Measurements from ENCODE around the gene YDJC. TPM values are rescaled to one million over a fixed set of nuclear protein-coding genes. Genes with fewer than 3 reads are reported as not detected.

YDJC gene
- total and polyA plus RNA-seq, 2 of the 8 experiments (the other 6 are each of a cell fraction or from before 2014, with no cell fraction given): 36.7 to 45.2 TPM

DNA sequence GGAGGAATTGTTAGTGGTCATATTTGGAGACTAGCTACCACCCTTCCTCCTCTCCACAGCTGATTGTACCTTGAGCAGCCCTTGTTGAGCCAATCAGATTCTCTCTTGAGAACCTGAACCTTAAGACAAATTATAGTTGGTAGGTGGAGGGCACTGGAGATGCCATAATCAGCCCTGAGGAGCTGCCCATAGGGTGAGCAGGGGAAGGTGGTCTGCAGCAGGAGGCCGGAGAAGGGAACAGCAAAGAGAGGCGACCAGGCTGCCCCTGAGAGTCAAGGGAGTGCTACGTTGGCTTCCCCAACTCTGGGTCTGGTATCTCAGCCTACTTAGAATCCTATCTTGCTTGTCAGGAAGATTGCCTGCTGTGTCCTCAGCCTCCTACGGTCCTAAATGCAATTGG, 9.5 kb upstream of the YDJC start:
- DNase-seq (ENCODE audit: low read depth in 1 of 2, low spot score in 2 of 2) (no peak), FAIRE-seq (no peak)
- H2BK20ac ChIP-seq (ENCODE audit: low read length): no peak overlapping the region; the same call in 1 of the 2 replicates
- no peak overlapping the region for H3K23ac ChIP-seq (ENCODE audit: insufficient read length)
- 81% methylated on average over 4 of the region's 4 CpGs; no CpG with 5 or more reads in 1 of the 2 experiments for WGBS, 2 experiments (ENCODE audit: extremely low coverage in 1 of 2, insufficient coverage in 1 of 2, insufficient read length in 1 of 2, insufficient replicate concordance in 2 of 2, low coverage in 1 of 2, low lambda C conversion rate in 2 of 2, missing lambda C conversion rate in 1 of 2)
- no peaks in the 10 kb centered on the region for H3K36me3 ChIP-seq (ENCODE audit: control insufficient read depth in 2 of 4, insufficient read depth in 4 of 4, low read length in 3 of 4)
- ChIA-PET CTCF (ENCODE audit: partially characterized antibody) (interaction anchor here (0.9 to 22.2 kb wide), 2 partner anchors 12 to 46 kb away, joined by 3 to 499 read pairs; partner anchors contain the start of genes CCDC116 and YDJC), POLR2A (ENCODE audit: partially characterized antibody) (interaction anchor here (0.8 to 2.3 kb wide), 2 partner anchors 10 to 14 kb away, joined by 3 to 7 read pairs; no protein-coding TSS in a partner anchor)
- no peak overlapping the region for H2BK5ac ChIP-seq (ENCODE audit: low read depth, low read length)
- no peak overlapping the region for H3K4me3 ChIP-seq (ENCODE audit: extremely low read depth in 1 of 4, insufficient read depth in 2 of 4, low read depth in 3 of 4, low read length in 4 of 4)
- H2AK5ac ChIP-seq (ENCODE audit: low read depth, low read length): no peak overlapping the region
- no peak overlapping the region for H3K9ac ChIP-seq (replicated peaks in 1 of 4; ENCODE audit: extremely low read depth in 1 of 4, low read depth in 3 of 4, low read length in 3 of 4)
- no peak overlapping the region for H2BK12ac ChIP-seq (ENCODE audit: low read depth, low read length)
- H2BK15ac ChIP-seq (ENCODE audit: low read length): no peak overlapping the region
- H4K91ac ChIP-seq (replicated peaks; ENCODE audit: insufficient read length, low read length): no peak overlapping the region
- no peaks in the 10 kb centered on the region for H3K79me2 ChIP-seq (ENCODE audit: control insufficient read depth in 1 of 2, insufficient read depth in 2 of 2, low read length in 2 of 2)
- H3K18ac ChIP-seq (ENCODE audit: extremely low read depth, low read length): no peak overlapping the region
- H4K8ac ChIP-seq (ENCODE audit: extremely low read depth, insufficient read depth, low read length): no peak overlapping the region
- H3K9me3 ChIP-seq (ENCODE audit: insufficient read depth in 2 of 2, low read depth in 1 of 2, low read length in 1 of 2): no peaks in the 10 kb centered on the region
- H3K27me3 ChIP-seq (replicated peaks in 1 of 4; ENCODE audit: control insufficient read depth in 3 of 4, extremely low read depth in 1 of 4, insufficient read depth in 3 of 4, low read length in 3 of 4): peaks cover 0 to 7% (median 1%) of the 10 kb centered on the region in 4 experiments; a peak in 4 of 7 replicates
- no peak overlapping the region for H3K4me2 ChIP-seq (ENCODE audit: insufficient read depth in 1 of 2, low read depth in 2 of 2, low read length in 2 of 2)
- H3K4ac ChIP-seq (replicated peaks; ENCODE audit: insufficient read length, low read depth, low read length): no peak overlapping the region
- no peak overlapping the region for H3K56ac ChIP-seq (replicated peaks; ENCODE audit: insufficient read length, low read depth, low read length)
- H3K27ac ChIP-seq (ENCODE audit: low read depth, low read length): no peak overlapping the region
- H3K23me2 ChIP-seq (ENCODE audit: low read depth, low read length): peaks cover 5% of the 10 kb centered on the region; the same call in 1 of the 2 replicates
- H3K4me1 ChIP-seq (replicated peaks in 1 of 4; ENCODE audit: control insufficient read depth in 3 of 4, insufficient read depth in 4 of 4, low read length in 3 of 4): peaks cover 0 to 5% (median 2%) of the 10 kb centered on the region in 4 experiments; a peak in 4 of 7 replicates
- no peak overlapping the region for H3K14ac ChIP-seq (ENCODE audit: insufficient read length)
- H3K79me1 ChIP-seq (ENCODE audit: low read depth, low read length): no peaks in the 10 kb centered on the region
- no peak overlapping the region for H2BK120ac ChIP-seq (replicated peaks; ENCODE audit: low read depth, low read length)
- TF ChIP-seq TEAD4 (IDR thresholded peaks at IDR 0.05; ENCODE audit: low read depth, low read length) (no peak), TAF7 (optimal IDR thresholded peaks at IDR 0.05; ENCODE audit: borderline replicate concordance, low read depth, low read length) (no peak), RFX5 (IDR thresholded peaks at IDR 0.05; ENCODE audit: borderline replicate concordance, low read depth, low read length) (no peak), JUND (IDR thresholded peaks at IDR 0.05; ENCODE audit: low read length) (no peak), SIRT6 (IDR thresholded peaks at IDR 0.05; ENCODE audit: low read length) (no peak), SP1 (IDR thresholded peaks at IDR 0.05; ENCODE audit: low read depth, low read length) (no peak), BCL11A (IDR thresholded peaks at IDR 0.05; ENCODE audit: low read depth in 2 of 2, low read length in 2 of 2) (no peak), POLR2A (IDR thresholded peaks at IDR 0.05; ENCODE audit: control extremely low read depth in 1 of 2, low read depth in 2 of 2, low read length in 2 of 2) (no peak)
- TF ChIP-seq, protein P1, sequence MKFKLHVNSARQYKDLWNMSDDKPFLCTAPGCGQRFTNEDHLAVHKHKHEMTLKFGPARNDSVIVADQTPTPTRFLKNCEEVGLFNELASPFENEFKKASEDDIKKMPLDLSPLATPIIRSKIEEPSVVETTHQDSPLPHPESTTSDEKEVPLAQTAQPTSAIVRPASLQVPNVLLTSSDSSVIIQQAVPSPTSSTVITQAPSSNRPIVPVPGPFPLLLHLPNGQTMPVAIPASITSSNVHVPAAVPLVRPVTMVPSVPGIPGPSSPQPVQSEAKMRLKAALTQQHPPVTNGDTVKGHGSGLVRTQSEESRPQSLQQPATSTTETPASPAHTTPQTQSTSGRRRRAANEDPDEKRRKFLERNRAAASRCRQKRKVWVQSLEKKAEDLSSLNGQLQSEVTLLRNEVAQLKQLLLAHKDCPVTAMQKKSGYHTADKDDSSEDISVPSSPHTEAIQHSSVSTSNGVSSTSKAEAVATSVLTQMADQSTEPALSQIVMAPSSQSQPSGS (IDR thresholded peaks at IDR 0.05; ENCODE audit: low read length): no peak
- TF ChIP-seq, protein P2, sequence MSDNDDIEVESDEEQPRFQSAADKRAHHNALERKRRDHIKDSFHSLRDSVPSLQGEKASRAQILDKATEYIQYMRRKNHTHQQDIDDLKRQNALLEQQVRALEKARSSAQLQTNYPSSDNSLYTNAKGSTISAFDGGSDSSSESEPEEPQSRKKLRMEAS (IDR thresholded peaks at IDR 0.05): no peak
- H2AFZ ChIP-seq (ENCODE audit: low read length): no peak overlapping the region
- no peak overlapping the region for H4K5ac ChIP-seq (ENCODE audit: insufficient read length, low read depth, low read length)
- H4K20me1 ChIP-seq (replicated peaks in 1 of 2; ENCODE audit: control insufficient read depth in 1 of 2, insufficient read depth in 2 of 2, low read length in 2 of 2): peaks cover 0 to 10% of the 10 kb centered on the region in 2 experiments

All from H1 (cell line).